HCT116 (cell line): Measurements from ENCODE around the gene PDE4A.

ENCODE experiments used
- CEBPB ChIP-seq: IDR thresholded peaks from 2 replicates; pipeline ENCODE4 v1.6.1; 2012; ENCODE audit warnings: low read depth
- FOSL1 ChIP-seq: IDR thresholded peaks from 2 replicates; pipeline ENCODE4 v1.6.1; 2012; ENCODE audit warnings: low read depth
- MAX ChIP-seq: IDR thresholded peaks from 2 replicates; pipeline ENCODE4 v1.6.1; 2012
- POLR2A ChIP-seq: IDR thresholded peaks from 2 replicates; pipeline ENCODE4 v1.7.0; 2011; ENCODE audit warnings: borderline replicate concordance; ENCODE audit not compliant: insufficient read depth, insufficient read length; ENCODE audit errors: extremely low read depth
- POLR2AphosphoS5 ChIP-seq: IDR thresholded peaks from 2 replicates; pipeline ENCODE4 v1.6.1; 2011; ENCODE audit warnings: mild to moderate bottlenecking, low read depth, low read length, moderate library complexity
- REST ChIP-seq: IDR thresholded peaks from 2 replicates; pipeline ENCODE4 v1.6.1; 2012; ENCODE audit warnings: low read depth
- SIN3A ChIP-seq: IDR thresholded peaks from 2 replicates; pipeline ENCODE4 v1.6.1; 2012; ENCODE audit warnings: low read depth
- SP1 ChIP-seq: IDR thresholded peaks from 2 replicates; pipeline ENCODE4 v1.6.1; 2012; ENCODE audit warnings: low read depth
- SRF ChIP-seq: IDR thresholded peaks from 2 replicates; pipeline ENCODE4 v1.6.1; 2012; ENCODE audit warnings: low read depth
- TCF7L2 ChIP-seq: IDR thresholded peaks from 2 replicates; pipeline ENCODE4 v1.7.0; 2011; ENCODE audit warnings: borderline replicate concordance, inconsistent platforms; ENCODE audit not compliant: insufficient read depth, insufficient read length; ENCODE audit errors: extremely low read depth
- YY1 ChIP-seq: IDR thresholded peaks from 2 replicates; pipeline ENCODE4 v1.6.1; 2011; ENCODE audit warnings: low read length, low read depth, moderate library complexity, mild to moderate bottlenecking; ENCODE audit not compliant: insufficient replicate concordance; ENCODE audit errors: extremely low read depth
- ZNF274 ChIP-seq: fragments of 200-500 bp; sonication (Bioruptor generic); IDR thresholded peaks from 2 replicates; pipeline ENCODE4 v1.6.1; 2014; ENCODE audit warnings: mild to moderate bottlenecking, low read depth, low read length, inconsistent platforms
- TF ChIP-seq, protein P1 (sequence below), 3 experiments: fragments of 200-600 bp in 1 of 3; sonication (generic) in 1 of 3; IDR thresholded peaks in 2 of 3; conservative IDR thresholded peaks in 1 of 3; 2 replicates each; pipeline ENCODE4 v1.5.1; 2012 to 2017; ENCODE audit warnings: low read depth in 2 of 3, low read length in 2 of 3, antibody characterized with exemption in 1 of 3, borderline replicate concordance in 1 of 3, control low read depth in 1 of 3, mild to moderate bottlenecking in 1 of 3, mixed read lengths in 1 of 3, mixed run types in 1 of 3, moderate library complexity in 1 of 3; ENCODE audit not compliant: insufficient read depth in 1 of 3

- TF ChIP-seq, protein P1, sequence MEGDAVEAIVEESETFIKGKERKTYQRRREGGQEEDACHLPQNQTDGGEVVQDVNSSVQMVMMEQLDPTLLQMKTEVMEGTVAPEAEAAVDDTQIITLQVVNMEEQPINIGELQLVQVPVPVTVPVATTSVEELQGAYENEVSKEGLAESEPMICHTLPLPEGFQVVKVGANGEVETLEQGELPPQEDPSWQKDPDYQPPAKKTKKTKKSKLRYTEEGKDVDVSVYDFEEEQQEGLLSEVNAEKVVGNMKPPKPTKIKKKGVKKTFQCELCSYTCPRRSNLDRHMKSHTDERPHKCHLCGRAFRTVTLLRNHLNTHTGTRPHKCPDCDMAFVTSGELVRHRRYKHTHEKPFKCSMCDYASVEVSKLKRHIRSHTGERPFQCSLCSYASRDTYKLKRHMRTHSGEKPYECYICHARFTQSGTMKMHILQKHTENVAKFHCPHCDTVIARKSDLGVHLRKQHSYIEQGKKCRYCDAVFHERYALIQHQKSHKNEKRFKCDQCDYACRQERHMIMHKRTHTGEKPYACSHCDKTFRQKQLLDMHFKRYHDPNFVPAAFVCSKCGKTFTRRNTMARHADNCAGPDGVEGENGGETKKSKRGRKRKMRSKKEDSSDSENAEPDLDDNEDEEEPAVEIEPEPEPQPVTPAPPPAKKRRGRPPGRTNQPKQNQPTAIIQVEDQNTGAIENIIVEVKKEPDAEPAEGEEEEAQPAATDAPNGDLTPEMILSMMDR (IDR thresholded peaks at IDR 0.05 in 2 of 3, conservative IDR thresholded peaks at IDR 0.05 in 1 of 3; ENCODE audit: borderline replicate concordance in 1 of 3, insufficient read depth in 1 of 3, low read depth in 2 of 3, low read length in 2 of 3) = no peak
- TF ChIP-seq POLR2A (no peak), CEBPB (no peak), POLR2AphosphoS5 (no peak), ZNF274 (no peak), YY1 (no peak), TCF7L2 (no peak), SP1 (no peak), FOSL1 (no peak), MAX (no peak), REST (no peak), SIN3A (no peak), SRF (no peak)
Observed at GRCh38 chr19:10454267-10454666, 33.9 kb downstream of the PDE4A start.
